GM12878 (cell line): ENCODE results near the gene DACT3.

ENCODE experiments used
- EZH2 ChIP-seq: IDR thresholded peaks from 2 replicates; pipeline ENCODE4 v1.6.1; 2012; ENCODE audit warnings: low read depth, mild to moderate bottlenecking, control low read depth, inconsistent platforms, low read length, borderline replicate concordance; ENCODE audit not compliant: control insufficient read depth
- FOXM1 ChIP-seq: IDR thresholded peaks from 2 replicates; pipeline ENCODE4 v1.6.1; 2012; ENCODE audit warnings: low read depth, mild to moderate bottlenecking, inconsistent platforms, low read length, moderate library complexity
- NFYB ChIP-seq: IDR thresholded peaks from 2 replicates; pipeline ENCODE4 v1.6.1; 2011; ENCODE audit warnings: low read depth, mild to moderate bottlenecking, low read length, improper control_type of control experiment, moderate library complexity; ENCODE audit not compliant: insufficient read depth
- POLR2A ChIP-seq: IDR thresholded peaks from 2 replicates; pipeline ENCODE4 v1.6.1; 2011; ENCODE audit warnings: low read depth, mild to moderate bottlenecking, low read length
- ZZZ3 ChIP-seq: IDR thresholded peaks from 2 replicates; pipeline ENCODE4 v1.6.1; 2011; ENCODE audit warnings: low read depth; ENCODE audit not compliant: control insufficient read depth, insufficient read length
- TF ChIP-seq, protein P1 (sequence below), 3 experiments: IDR thresholded peaks in 2 of 3; conservative IDR thresholded peaks in 1 of 3; 2 replicates each; pipeline ENCODE4 v1.5.1; 2011; ENCODE audit warnings: low read depth in 3 of 3, low read length in 3 of 3, mild to moderate bottlenecking in 3 of 3, control low read depth in 2 of 3, moderate library complexity in 2 of 3, inconsistent platforms in 1 of 3, mixed read lengths in 1 of 3; ENCODE audit not compliant: control insufficient read depth in 2 of 3, insufficient read depth in 1 of 3; ENCODE audit errors: extremely low read depth in 1 of 3
- TF ChIP-seq, protein P2 (sequence below): IDR thresholded peaks from 2 replicates; pipeline ENCODE4 v1.6.1; 2011; ENCODE audit warnings: low read depth, low read length, improper control_type of control experiment, borderline replicate concordance

DNA sequence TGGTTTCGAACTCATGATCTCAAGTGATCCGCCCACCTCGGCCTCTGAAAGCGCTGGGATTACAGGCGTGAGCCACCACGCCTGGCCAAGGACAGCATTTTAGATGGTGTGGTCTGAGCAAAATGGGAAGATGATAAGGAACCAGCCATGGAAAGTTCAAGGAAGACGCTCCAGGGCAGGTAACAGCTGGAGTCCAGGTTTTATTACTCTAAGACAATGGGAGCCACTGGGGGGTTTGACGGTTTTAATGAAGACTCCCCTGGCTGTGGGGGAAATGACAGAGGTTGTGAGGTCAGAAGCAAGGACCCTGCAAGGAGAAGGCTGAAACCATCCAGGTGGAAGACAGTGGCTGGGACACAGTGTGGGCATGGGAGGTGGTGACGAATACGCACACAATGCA, 35.1 kb upstream of the DACT3 start:
- TF ChIP-seq FOXM1 (no peak), NFYB (no peak), EZH2 (no peak), ZZZ3 (no peak), POLR2A (no peak)
- TF ChIP-seq, protein P1, sequence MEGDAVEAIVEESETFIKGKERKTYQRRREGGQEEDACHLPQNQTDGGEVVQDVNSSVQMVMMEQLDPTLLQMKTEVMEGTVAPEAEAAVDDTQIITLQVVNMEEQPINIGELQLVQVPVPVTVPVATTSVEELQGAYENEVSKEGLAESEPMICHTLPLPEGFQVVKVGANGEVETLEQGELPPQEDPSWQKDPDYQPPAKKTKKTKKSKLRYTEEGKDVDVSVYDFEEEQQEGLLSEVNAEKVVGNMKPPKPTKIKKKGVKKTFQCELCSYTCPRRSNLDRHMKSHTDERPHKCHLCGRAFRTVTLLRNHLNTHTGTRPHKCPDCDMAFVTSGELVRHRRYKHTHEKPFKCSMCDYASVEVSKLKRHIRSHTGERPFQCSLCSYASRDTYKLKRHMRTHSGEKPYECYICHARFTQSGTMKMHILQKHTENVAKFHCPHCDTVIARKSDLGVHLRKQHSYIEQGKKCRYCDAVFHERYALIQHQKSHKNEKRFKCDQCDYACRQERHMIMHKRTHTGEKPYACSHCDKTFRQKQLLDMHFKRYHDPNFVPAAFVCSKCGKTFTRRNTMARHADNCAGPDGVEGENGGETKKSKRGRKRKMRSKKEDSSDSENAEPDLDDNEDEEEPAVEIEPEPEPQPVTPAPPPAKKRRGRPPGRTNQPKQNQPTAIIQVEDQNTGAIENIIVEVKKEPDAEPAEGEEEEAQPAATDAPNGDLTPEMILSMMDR (IDR thresholded peaks at IDR 0.05 in 2 of 3, conservative IDR thresholded peaks at IDR 0.05 in 1 of 3; ENCODE audit: control insufficient read depth in 2 of 3, extremely low read depth in 1 of 3, insufficient read depth in 1 of 3, low read depth in 3 of 3, low read length in 3 of 3), result no peak
- TF ChIP-seq, protein P2, sequence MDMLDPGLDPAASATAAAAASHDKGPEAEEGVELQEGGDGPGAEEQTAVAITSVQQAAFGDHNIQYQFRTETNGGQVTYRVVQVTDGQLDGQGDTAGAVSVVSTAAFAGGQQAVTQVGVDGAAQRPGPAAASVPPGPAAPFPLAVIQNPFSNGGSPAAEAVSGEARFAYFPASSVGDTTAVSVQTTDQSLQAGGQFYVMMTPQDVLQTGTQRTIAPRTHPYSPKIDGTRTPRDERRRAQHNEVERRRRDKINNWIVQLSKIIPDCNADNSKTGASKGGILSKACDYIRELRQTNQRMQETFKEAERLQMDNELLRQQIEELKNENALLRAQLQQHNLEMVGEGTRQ, result no peak
